HG02678 (cell line): Measurements from ENCODE around the gene CELA3B.
"Not testable (repeated sequence)": the region's sequence is repeated elsewhere in the genome, so short reads cannot be mapped to it uniquely, and the experiment has no call there.

ENCODE experiments used
- ATAC-seq: cut with Tn5 transposase; IDR thresholded peaks from one replicate; pipeline ENCODE4 v1.9.1; 2021; ENCODE audit warnings: mild to moderate bottlenecking, moderate library complexity; ENCODE audit not compliant: unreplicated experiment

CELA3B gene

DNA sequence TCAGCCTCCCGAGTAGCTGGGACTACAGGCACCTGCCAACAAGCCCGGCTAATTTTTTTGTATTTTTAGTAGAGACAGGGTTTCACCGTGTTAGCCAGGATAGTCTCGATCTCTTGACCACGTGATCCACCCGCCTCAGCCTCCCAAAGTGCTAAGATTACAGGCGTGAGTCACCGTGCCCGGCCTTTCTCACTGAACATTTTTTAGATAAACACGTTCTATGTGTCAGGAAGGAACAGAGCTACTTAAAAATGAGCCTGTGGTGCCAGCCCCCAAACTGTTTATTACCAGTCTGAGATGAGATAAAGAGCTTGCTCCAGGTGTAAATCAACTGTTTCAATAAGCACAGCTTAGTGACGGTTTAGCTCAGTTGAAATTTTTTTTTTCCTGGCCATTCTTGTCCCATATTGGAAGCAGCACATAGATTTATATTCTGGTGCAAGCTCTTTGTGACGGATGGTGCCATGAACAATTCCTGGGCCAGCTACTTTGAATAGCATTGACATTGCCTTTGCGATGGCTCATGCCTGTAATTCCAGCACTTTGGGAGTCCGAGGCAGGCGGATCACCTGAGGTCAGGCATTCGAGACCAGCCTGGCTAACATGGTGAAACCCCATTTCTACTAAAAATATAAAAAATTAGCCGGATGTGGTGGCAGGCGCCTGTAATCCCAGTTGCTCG lies 33.7 kb upstream of the CELA3B start:
- ATAC-seq = not testable (repeated sequence)

- no peak for ATAC-seq
Observed at GRCh38 chr1:21944733-21945073, 32.1 kb upstream of the CELA3B start.

DNA sequence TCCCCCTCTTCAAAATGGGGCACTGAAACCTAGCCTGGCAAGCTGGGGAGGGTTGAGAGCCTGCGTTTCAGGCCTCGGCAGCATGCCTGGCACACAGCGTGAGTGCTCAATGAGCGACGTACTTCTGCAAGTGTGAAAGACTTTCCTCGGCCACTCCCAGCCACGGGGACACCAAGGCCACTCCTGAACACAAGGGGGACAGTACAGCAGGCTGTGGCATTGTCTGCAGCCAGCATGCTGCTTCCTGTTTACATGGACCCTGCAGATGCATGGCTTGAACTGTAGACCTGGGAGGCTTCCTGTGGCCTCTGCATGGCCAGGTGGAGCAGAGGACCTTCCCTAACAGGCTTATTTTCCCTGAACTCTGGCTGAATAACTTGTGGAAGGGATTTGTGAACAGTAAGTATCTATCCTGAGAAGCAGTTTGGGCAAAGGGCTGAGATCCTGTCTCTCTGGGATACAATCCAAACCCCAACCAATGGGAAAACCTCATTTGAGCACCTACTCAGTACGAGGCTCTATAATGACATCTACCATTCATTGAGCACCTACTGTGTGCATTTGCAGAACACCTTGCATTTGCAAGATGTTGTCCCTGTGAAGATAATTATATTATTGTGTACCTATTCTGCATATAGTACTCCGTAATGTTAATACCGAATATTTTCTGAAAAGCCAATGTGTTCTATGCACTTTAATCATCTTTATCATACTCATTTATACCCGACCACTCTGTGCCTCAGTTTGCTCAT lies 29.8 kb upstream of the CELA3B start:
- ATAC-seq = no peak

- ATAC-seq = no peak
Observed at GRCh38 chr1:21950734-21951133, 26.1 kb upstream of the CELA3B start.

- no peak for ATAC-seq
Observed at GRCh38 chr1:21951226-21951870, 25.5 kb upstream of the CELA3B start.

DNA sequence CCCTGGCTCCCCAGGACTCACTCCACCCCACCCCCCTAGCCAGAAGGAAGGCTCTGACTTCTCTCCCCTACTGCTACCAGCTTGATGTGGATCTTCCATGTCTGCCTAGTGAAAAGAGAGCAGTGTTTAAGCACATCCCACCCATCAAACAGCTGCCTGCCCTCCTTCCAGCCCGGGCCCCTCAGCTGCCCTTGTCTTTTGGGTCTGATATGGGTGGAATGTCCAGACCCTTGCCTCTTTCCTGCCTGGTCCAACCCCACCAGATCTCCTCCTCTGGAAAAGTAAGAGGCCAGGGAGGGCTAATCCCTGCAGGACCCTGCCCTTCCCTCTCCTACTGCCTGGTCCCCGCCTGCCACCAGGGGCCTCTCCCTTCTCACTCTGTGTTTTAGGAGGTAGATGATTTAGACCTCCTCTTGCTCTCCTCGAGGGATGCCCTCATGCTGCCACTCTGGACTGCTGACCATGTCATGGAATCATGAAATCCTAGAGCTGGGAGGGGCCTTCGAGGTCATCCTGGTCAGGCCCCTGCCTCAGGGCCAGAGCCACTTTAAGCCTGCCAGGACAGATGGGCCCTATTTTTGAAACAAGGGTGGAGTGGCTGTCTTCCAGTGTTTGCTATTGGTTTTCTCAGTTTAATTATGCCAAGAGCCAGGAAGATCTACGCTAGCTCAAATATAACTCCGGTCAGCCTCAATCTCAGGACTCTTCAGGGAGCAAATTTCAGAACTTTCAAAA lies 23.9 kb upstream of the CELA3B start:
- ATAC-seq = no peak

DNA sequence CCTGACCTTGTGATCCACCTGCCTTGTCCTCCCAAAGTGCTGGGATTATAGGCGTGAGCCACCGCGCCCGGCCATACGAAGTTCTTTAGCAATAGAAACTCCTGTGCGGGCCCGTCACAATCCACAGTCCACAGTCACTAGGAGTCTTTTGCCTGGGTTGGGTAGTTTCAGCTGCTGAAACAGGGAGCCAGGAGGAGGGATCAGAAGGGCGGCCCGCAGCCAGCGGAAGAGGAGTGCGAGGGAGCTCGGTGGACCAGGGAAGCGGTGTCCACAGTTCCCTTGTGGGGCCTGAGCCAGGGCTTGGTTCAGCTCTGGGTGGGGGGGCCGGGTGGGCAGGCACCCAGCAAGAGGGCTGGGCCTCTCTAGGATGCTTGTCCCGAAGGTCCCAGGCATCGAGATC lies 21.8 kb upstream of the CELA3B start:
- ATAC-seq = no peak

- no peak for ATAC-seq
Observed at GRCh38 chr1:21955501-21956281, 21.1 kb upstream of the CELA3B start.

DNA sequence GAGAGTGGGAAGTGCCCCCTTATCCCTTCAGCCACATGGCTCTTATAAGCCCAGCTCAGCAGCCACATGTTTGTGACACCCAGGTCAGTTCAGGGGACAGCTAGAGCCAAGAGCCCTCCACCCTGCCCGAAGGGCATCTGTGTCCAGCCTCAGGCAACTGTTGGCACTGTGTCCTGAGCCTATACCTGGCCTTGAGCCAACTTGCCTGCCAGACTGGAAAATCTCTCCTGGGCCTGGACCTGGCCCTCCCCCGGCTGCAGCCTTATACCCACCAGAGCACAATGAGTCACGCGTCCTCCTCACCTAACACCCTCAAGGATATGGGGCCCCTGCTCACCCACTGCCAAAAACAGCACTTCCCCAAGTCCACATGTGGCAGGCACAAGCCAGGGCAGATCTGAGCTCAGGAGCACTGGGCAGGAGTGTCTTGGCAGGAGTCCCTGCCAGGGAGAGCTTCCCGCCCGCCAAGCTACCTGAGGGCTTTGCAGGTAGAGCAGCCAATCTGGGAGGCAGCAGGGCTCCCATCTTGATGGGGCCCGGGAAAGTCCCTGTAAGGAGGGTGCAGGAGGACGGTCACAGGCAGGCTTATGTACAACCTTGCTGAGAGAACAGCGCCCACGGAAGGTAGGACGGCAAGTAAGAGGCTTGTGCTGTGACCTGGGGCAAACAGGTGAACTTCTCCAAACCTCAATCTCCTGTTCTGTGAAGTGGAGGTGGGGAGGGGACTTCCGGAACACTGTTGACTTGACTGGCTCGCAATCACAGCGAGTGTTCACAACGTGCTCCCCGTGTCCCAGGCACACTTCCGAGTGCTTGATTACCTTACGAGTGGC lies 19.9 kb upstream of the CELA3B start:
- ATAC-seq = no peak

GRCh38 chr1:21961337-21961736 lies 15.5 kb upstream of the CELA3B start:
- ATAC-seq = no peak

- ATAC-seq = no peak
Observed at GRCh38 chr1:21961799-21962198, 15.0 kb upstream of the CELA3B start.

GRCh38 chr1:21963477-21964217 lies 13.2 kb upstream of the CELA3B start:
- ATAC-seq = no peak

DNA sequence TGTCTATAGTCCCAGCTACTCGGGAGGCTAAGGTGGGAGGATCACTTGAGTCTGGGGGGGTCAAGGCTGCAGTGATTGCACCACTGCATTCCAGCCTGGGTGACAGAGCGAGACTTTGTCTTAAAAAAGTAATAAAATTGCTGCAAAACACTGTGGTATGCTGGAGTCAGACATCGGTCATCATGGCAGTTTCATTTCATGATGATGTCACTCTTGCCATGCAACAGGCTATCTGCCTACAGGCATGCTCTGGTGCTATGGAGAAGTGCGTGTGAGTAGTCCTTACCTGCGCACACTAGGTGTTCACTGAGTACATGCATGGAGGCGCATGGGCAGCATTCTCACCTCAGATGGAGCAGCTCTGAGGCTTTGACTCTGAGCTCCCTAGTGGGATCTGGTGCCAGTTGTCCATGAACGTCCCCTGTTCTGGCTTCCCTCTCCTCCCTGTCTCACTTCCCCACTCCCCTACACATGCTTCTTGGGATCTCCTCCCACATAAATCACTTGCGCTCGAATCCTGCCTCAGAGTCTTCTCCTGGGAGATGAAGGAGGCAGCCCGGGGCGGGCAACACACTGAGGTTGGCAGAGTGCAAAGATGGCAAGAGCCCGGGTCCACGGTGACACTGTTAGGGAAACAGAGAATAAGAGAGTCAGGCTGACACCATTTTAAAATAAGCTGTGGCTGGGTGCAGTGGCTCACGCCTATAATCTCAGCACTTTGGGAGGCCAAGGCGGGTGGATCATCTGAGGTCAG lies 10.4 kb upstream of the CELA3B start:
- ATAC-seq = no peak

GRCh38 chr1:21967216-21967615 lies 9.6 kb upstream of the CELA3B start:
- ATAC-seq = not testable (repeated sequence)

GRCh38 chr1:21969066-21969465 lies 7.8 kb upstream of the CELA3B start:
- ATAC-seq = not testable (repeated sequence)

DNA sequence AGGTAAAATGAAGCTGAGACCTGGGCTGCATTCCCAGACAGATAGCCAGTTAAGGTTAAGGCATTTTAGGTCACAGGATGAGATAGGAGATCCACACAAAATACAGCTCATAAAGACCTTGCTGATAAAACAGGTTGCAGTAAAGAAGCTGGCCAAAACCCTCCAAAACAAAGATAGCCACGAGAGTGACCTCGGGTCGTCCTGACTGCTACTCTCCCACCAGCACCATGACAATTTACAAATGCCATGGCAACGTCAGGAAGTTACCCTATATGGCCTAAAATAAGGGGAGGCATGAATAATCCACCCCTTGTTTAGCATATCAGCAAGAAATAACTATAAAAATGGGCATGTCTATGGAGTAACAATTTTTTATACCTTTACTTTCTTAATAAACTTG lies 6.3 kb upstream of the CELA3B start:
- ATAC-seq = not testable (repeated sequence)

DNA sequence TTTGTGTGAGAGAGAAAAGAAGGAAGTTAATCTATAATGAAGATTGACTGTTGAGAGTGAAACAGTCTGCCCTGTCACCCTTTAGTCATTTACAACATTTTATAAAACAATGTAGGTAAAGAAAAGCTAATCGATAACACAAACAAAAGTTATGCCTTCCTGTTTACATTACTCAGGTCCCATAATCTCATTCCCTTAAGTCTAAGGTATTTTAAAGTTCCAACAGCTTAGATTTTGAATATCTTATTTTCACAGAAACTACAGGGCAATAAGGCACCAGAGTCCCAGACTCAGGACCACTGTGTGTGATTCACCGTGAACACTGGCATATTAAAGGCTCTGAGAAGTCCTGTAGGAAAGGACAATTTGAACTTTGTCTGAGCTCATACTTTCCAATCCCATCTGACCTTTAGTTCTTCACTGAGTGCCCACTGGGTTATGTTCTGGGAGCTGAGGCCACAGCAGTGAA lies 3.8 kb upstream of the CELA3B start:
- not testable (repeated sequence) for ATAC-seq

- not testable (repeated sequence) for ATAC-seq
Observed at GRCh38 chr1:21973948-21974347, 2.9 kb upstream of the CELA3B start.
